ENCODE measurements around the gene CSNK2B.
A peak's percentile ranks its signal among the peaks of the same experiment; 100 is the strongest.
"Not testable (repeated sequence)": the region's sequence is repeated elsewhere in the genome, so short reads cannot be mapped to it uniquely, and the experiment has no call there.

Gene CSNK2B

GRCh38 chr6:31702819-31703716 is 37.2 kb downstream of the CSNK2B start, which contains the start of gene ABHD16A:
TSS of gene ABHD16A (minus strand) at chr6:31703324. CDS start at chr6:31703281, 43 bp downstream.
- 4% methylated on average over 54 of the region's 54 CpGs for WGBS, 2 experiments
- Histone ChIP-seq H3K36me3 (ENCODE audit: control insufficient read depth, insufficient read depth, low read length) (no peaks in the 10 kb centered on the region), H3K9me3 (ENCODE audit: control insufficient read depth, low read length) (no peaks in the 10 kb centered on the region), H3K4me1 (ENCODE audit: control insufficient read depth, insufficient read depth, low read length) (peaks cover 9% of the 10 kb centered on the region), H3K27me3 (ENCODE audit: control insufficient read depth, insufficient read depth, low read length, poor library complexity, severe bottlenecking) (peaks cover 18% of the 10 kb centered on the region), H3K4me3 (ENCODE audit: insufficient read depth, low read depth, low read length) (peak within 1 kb of the TSS; percentile 88), H3K27ac (ENCODE audit: insufficient read depth, low read depth, low read length, poor library complexity, severe bottlenecking) (peak within 1 kb of the TSS; percentile 89)

GRCh38 chr6:31705931-31706330 is 40.1 kb downstream of the CSNK2B start:
- no peaks in the 10 kb centered on the region for H3K36me3 ChIP-seq (ENCODE audit: control insufficient read depth, insufficient read depth, low read length)
- H3K4me1 ChIP-seq (ENCODE audit: control insufficient read depth, insufficient read depth, low read length): peaks cover 9% of the 10 kb centered on the region
- H3K27me3 ChIP-seq (ENCODE audit: control insufficient read depth, insufficient read depth, low read length, poor library complexity, severe bottlenecking): peaks cover 32% of the 10 kb centered on the region
- no peaks in the 10 kb centered on the region for H3K9me3 ChIP-seq (ENCODE audit: control insufficient read depth, low read length)
- 93 to 95% methylated on average over 6 of the region's 6 CpGs for WGBS, 2 experiments
- no peak overlapping the region for H3K27ac ChIP-seq (ENCODE audit: insufficient read depth, low read depth, low read length, poor library complexity, severe bottlenecking)
- H3K4me3 ChIP-seq (ENCODE audit: insufficient read depth, low read depth, low read length): no peak overlapping the region

- H3K9me3 ChIP-seq (ENCODE audit: control insufficient read depth, low read length): no peaks in the 10 kb centered on the region
- H3K36me3 ChIP-seq (ENCODE audit: control insufficient read depth, insufficient read depth, low read length): no peaks in the 10 kb centered on the region
- peaks cover 11% of the 10 kb centered on the region for H3K4me1 ChIP-seq (ENCODE audit: control insufficient read depth, insufficient read depth, low read length)
- H3K4me3 ChIP-seq (ENCODE audit: insufficient read depth, low read depth, low read length): no peak within 1 kb of the TSS
- H3K27me3 ChIP-seq (ENCODE audit: control insufficient read depth, insufficient read depth, low read length, poor library complexity, severe bottlenecking): peaks cover 38% of the 10 kb centered on the region
- 72 to 87% methylated on average over 3 of the region's 3 CpGs for WGBS, 2 experiments
- no peak within 1 kb of the TSS for H3K27ac ChIP-seq (ENCODE audit: insufficient read depth, low read depth, low read length, poor library complexity, severe bottlenecking)
Observed at GRCh38 chr6:31706599-31706998, 40.7 kb downstream of the CSNK2B start, which contains the start of gene LY6G6F. TSS of gene LY6G6F (plus strand) at chr6:31706866. CDS start at chr6:31706907, 41 bp downstream.

- Histone ChIP-seq H3K27ac (ENCODE audit: insufficient read depth, low read depth, low read length, poor library complexity, severe bottlenecking) (no peak overlapping the region), H3K36me3 (ENCODE audit: control insufficient read depth, insufficient read depth, low read length) (no peaks in the 10 kb centered on the region), H3K27me3 (ENCODE audit: control insufficient read depth, insufficient read depth, low read length, poor library complexity, severe bottlenecking) (peaks cover 49% of the 10 kb centered on the region), H3K4me1 (ENCODE audit: control insufficient read depth, insufficient read depth, low read length) (peaks cover 12% of the 10 kb centered on the region), H3K9me3 (ENCODE audit: control insufficient read depth, low read length) (no peaks in the 10 kb centered on the region), H3K4me3 (ENCODE audit: insufficient read depth, low read depth, low read length) (no peak overlapping the region)
- WGBS, 2 experiments: 90 to 94% methylated on average over 10 of the region's 10 CpGs
Observed at GRCh38 chr6:31707701-31708100, 41.8 kb downstream of the CSNK2B start.

GRCh38 chr6:31708224-31708623 is 42.3 kb downstream of the CSNK2B start:
- no peaks in the 10 kb centered on the region for H3K36me3 ChIP-seq (ENCODE audit: control insufficient read depth, insufficient read depth, low read length)
- WGBS, 2 experiments: 90 to 93% methylated on average over 2 of the region's 3 CpGs
- no peak overlapping the region for H3K4me3 ChIP-seq (ENCODE audit: insufficient read depth, low read depth, low read length)
- no peak overlapping the region for H3K27ac ChIP-seq (ENCODE audit: insufficient read depth, low read depth, low read length, poor library complexity, severe bottlenecking)
- H3K4me1 ChIP-seq (ENCODE audit: control insufficient read depth, insufficient read depth, low read length): peaks cover 14% of the 10 kb centered on the region
- peaks cover 51% of the 10 kb centered on the region for H3K27me3 ChIP-seq (ENCODE audit: control insufficient read depth, insufficient read depth, low read length, poor library complexity, severe bottlenecking)
- no peaks in the 10 kb centered on the region for H3K9me3 ChIP-seq (ENCODE audit: control insufficient read depth, low read length)

- H3K9me3 ChIP-seq (ENCODE audit: control insufficient read depth, low read length); H3K27ac ChIP-seq (ENCODE audit: insufficient read depth, low read depth, low read length, poor library complexity, severe bottlenecking); H3K4me3 ChIP-seq (ENCODE audit: insufficient read depth, low read depth, low read length); H3K36me3 ChIP-seq (ENCODE audit: control insufficient read depth, insufficient read depth, low read length): not testable (repeated sequence)
- H3K27me3 ChIP-seq (ENCODE audit: control insufficient read depth, insufficient read depth, low read length, poor library complexity, severe bottlenecking): peaks cover 51% of the 10 kb centered on the region
- H3K4me1 ChIP-seq (ENCODE audit: control insufficient read depth, insufficient read depth, low read length): peaks cover 23% of the 10 kb centered on the region
- WGBS, 2 experiments: 90 to 93% methylated on average over 11 of the region's 11 CpGs
Observed at GRCh38 chr6:31709157-31709556, 43.3 kb downstream of the CSNK2B start.

GRCh38 chr6:31710523-31711219 is 44.8 kb downstream of the CSNK2B start:
- Histone ChIP-seq H3K27me3 (ENCODE audit: control insufficient read depth, insufficient read depth, low read length, poor library complexity, severe bottlenecking) (peaks cover 51% of the 10 kb centered on the region), H3K4me1 (ENCODE audit: control insufficient read depth, insufficient read depth, low read length) (peaks cover 34% of the 10 kb centered on the region), H3K9me3 (ENCODE audit: control insufficient read depth, low read length) (no peaks in the 10 kb centered on the region), H3K36me3 (ENCODE audit: control insufficient read depth, insufficient read depth, low read length) (no peaks in the 10 kb centered on the region), H3K27ac (ENCODE audit: insufficient read depth, low read depth, low read length, poor library complexity, severe bottlenecking) (no peak overlapping the region), H3K4me3 (ENCODE audit: insufficient read depth, low read depth, low read length) (no peak overlapping the region)
- 72 to 79% methylated on average over 5 of the region's 5 CpGs for WGBS, 2 experiments

- Histone ChIP-seq H3K9me3 (ENCODE audit: control insufficient read depth, low read length) (no peaks in the 10 kb centered on the region), H3K36me3 (ENCODE audit: control insufficient read depth, insufficient read depth, low read length) (no peaks in the 10 kb centered on the region), H3K27me3 (ENCODE audit: control insufficient read depth, insufficient read depth, low read length, poor library complexity, severe bottlenecking) (peaks cover 50% of the 10 kb centered on the region), H3K27ac (ENCODE audit: insufficient read depth, low read depth, low read length, poor library complexity, severe bottlenecking) (no peak overlapping the region), H3K4me1 (ENCODE audit: control insufficient read depth, insufficient read depth, low read length) (peaks cover 34% of the 10 kb centered on the region), H3K4me3 (ENCODE audit: insufficient read depth, low read depth, low read length) (no peak overlapping the region)
- WGBS, 2 experiments: 81 to 84% methylated on average over 8 of the region's 8 CpGs
Observed at GRCh38 chr6:31711233-31711632, 45.4 kb downstream of the CSNK2B start.

GRCh38 chr6:31712296-31712695 is 46.4 kb downstream of the CSNK2B start:
- no peak overlapping the region for H3K4me3 ChIP-seq (ENCODE audit: insufficient read depth, low read depth, low read length)
- H3K36me3 ChIP-seq (ENCODE audit: control insufficient read depth, insufficient read depth, low read length): no peaks in the 10 kb centered on the region
- 91 to 95% methylated on average over 8 of the region's 8 CpGs for WGBS, 2 experiments
- H3K4me1 ChIP-seq (ENCODE audit: control insufficient read depth, insufficient read depth, low read length): peaks cover 34% of the 10 kb centered on the region
- peaks cover 41% of the 10 kb centered on the region for H3K27me3 ChIP-seq (ENCODE audit: control insufficient read depth, insufficient read depth, low read length, poor library complexity, severe bottlenecking)
- no peak overlapping the region for H3K27ac ChIP-seq (ENCODE audit: insufficient read depth, low read depth, low read length, poor library complexity, severe bottlenecking)
- no peaks in the 10 kb centered on the region for H3K9me3 ChIP-seq (ENCODE audit: control insufficient read depth, low read length)

GRCh38 chr6:31713465-31713864 is 47.6 kb downstream of the CSNK2B start:
- no peaks in the 10 kb centered on the region for H3K36me3 ChIP-seq (ENCODE audit: control insufficient read depth, insufficient read depth, low read length)
- peaks cover 38% of the 10 kb centered on the region for H3K27me3 ChIP-seq (ENCODE audit: control insufficient read depth, insufficient read depth, low read length, poor library complexity, severe bottlenecking)
- 73% methylated on average over 4 of the region's 4 CpGs for WGBS, 2 experiments
- H3K9me3 ChIP-seq (ENCODE audit: control insufficient read depth, low read length): no peaks in the 10 kb centered on the region
- H3K4me3 ChIP-seq (ENCODE audit: insufficient read depth, low read depth, low read length): no peak overlapping the region
- H3K4me1 ChIP-seq (ENCODE audit: control insufficient read depth, insufficient read depth, low read length): peaks cover 34% of the 10 kb centered on the region
- H3K27ac ChIP-seq (ENCODE audit: insufficient read depth, low read depth, low read length, poor library complexity, severe bottlenecking): peak overlapping the region; percentile 71

Data from ectodermal cell (in vitro differentiated cells).